HPDE6-E6E7 (cell line): Measurements from ENCODE around the gene OR52N5.
A peak's percentile ranks its signal among the peaks of the same experiment; 100 is the strongest.

Experiments
- DNase-seq: peaks from one replicate; pipeline ENCODE4 v3.0.0; 2011; ENCODE audit warnings: missing footprints; ENCODE audit errors: extremely low spot score

Gene OR52N5

GRCh38 chr11:5783255-5783654, at the start of gene OR52N5:
TSS of gene OR52N5 (minus strand) at chr11:5783355. CDS start at chr11:5778634, 4,721 bp downstream.
- DNase-seq = no peak

- DNase-seq = no peak
Measured at GRCh38 chr11:5831196-5831829, 48.2 kb upstream of the OR52N5 start.

- DNase-seq = no peak
Measured at GRCh38 chr11:5818245-5818886, 35.2 kb upstream of the OR52N5 start.

DNA sequence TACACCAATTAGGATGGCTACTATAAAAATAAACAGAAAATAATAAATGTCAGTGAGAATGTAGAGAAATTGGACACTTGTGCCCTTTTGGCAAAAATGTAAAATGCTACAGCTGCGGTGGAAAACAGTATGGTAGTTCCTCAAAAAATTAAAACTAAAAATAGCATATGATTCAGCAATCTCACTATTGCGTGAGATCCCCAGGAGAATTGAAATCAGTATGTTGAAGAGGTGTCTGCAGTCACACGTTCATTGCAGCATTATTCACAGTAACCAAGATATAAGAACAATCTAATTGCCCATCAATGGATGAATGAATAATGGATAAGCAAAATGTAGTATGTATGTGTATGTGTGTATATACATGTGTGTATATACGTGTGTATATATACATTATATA, 32.4 kb upstream of the OR52N5 start:
- no peak for DNase-seq

DNA sequence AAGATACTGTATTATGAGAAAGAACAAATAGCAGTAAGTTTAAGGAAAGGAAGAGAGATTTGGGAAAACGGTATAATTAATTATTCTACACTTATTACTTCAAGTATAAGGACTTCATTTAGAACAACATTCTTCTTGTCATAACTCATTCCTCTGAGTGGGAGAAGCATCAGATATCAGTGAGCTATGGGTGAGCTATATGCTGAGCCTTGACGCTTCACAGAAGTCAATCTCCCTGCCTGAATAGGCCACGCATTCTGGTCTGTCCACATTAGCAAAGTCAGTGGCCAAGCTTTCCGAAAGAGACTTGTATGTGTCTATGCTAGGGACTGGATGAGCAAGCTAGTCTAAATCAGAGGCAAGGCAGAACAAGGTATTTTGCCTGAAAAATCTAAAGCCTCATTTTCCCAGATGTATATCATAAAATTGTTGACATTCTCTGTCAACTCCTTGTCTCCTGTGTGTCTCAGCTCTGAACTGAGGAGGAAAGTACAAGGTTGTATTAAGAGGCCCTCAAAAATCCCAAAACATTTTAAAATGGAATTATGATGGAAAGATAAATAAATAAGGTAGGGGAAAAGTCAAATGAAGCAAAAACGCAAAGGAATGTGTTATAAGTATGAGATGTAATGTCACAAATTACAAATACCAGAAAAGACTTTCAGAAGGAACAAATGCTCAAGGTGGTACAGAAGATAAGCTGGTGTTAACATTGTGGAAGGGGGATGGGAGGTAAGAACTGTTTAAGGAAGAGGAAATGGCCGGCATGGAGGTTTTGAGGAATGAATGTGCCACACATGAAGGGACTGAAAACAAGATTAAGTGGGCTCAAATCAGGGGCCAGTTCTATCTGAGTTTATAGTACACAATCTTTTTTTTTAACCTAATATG, 27.0 kb upstream of the OR52N5 start:
- DNase-seq = no peak

DNA sequence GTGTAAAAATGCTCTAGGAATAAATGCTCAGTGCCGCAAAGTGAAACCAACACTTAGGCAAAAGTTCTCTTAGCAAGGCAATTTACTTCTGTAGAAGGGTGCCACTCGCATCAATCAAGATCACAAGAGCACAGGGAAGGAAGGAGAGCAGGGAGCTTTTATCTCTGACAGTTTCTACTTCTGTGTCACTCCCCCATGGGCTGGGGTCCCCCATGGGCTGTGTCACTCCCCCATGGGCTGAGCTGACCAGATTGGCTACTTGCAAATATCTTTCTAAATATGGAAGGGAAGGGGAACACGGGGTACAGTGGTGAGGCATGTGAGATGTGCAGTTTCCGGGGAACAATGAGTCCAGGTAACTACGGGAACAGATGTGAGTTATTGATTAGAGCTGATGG, 26.0 kb upstream of the OR52N5 start:
- no peak for DNase-seq

GRCh38 chr11:5808500-5809121, 25.5 kb upstream of the OR52N5 start, which contains the start of gene OR52N2:
TSS of gene OR52N2 (plus strand) at chr11:5808924. CDS start at chr11:5820336, 11,412 bp downstream.
- DNase-seq = peak; percentile 32

GRCh38 chr11:5807580-5807979, 24.4 kb upstream of the OR52N5 start:
- no peak for DNase-seq

- no peak for DNase-seq
Measured at GRCh38 chr11:5803982-5804381, 20.8 kb upstream of the OR52N5 start.

- no peak for DNase-seq
Measured at GRCh38 chr11:5796541-5796940, 13.4 kb upstream of the OR52N5 start.

- DNase-seq = no peak
Measured at GRCh38 chr11:5791165-5791564, 8.0 kb upstream of the OR52N5 start, which contains the start of gene OR52N1. TSS of gene OR52N1 (minus strand) at chr11:5791265. CDS start at chr11:5788816, 2,449 bp downstream.

DNA sequence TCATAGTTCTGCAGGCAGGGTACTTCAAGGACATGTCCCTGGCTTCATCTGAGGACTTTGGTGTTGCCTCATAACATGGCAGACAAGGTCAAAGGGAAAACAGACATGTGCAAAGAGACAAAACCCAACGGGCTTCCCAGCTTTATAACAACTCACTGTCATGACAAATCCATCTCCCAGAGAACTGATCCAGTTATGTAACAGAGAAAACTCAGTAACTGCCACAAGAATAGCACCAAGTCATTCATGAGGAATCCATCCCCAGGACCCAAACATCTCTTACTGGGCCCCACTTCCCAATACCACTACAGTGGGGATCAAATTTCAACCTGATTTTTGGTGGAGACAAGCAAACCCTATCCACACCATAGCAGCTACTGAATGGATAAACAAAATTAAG, 16.1 kb downstream of the OR52N5 start:
- no peak for DNase-seq

DNA sequence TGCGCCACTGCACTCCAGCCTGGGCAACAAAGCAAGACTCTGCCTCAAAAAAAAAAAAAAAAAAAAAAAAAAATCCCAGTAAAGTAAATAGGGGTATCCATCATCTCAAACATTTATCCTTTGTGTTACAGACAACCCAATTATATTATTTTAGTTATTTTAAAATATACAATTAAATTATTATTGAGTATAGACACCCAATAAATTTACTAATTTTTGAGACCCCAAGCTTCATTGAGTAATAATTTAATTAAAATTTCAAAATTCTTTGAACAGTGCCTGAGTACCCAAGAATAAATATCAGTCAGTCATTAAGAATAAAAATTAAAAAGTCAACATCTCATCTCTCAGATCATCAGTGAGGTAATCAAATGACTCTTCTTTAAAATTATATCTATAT, 29.2 kb downstream of the OR52N5 start, which contains the start of gene OR52N4:
OR52N4 (plus strand) TSS at position 301 of the 400 bp plus-strand sequence. CDS start 498 bp downstream, outside the sequence.
- DNase-seq = no peak

DNA sequence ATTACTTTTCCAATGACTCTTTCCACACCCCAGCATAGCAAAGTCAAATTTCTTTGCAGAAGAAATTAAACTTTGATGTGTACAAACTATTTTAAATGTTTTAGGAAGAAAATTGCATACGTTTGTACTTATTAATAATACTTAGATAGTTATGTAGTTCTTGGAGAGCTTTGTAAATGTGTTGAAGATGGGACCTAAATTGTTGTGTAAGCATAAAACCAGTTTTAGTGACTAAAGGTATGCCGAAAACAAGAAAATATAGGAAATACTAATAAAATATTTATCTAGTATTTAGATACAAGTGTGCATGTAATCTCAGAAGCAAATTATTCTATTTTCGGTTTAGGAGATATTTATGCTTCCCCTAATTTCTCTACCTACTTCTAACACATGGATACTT, 33.3 kb downstream of the OR52N5 start:
- DNase-seq = no peak

GRCh38 chr11:5746614-5747013, 36.5 kb downstream of the OR52N5 start:
- no peak for DNase-seq

DNA sequence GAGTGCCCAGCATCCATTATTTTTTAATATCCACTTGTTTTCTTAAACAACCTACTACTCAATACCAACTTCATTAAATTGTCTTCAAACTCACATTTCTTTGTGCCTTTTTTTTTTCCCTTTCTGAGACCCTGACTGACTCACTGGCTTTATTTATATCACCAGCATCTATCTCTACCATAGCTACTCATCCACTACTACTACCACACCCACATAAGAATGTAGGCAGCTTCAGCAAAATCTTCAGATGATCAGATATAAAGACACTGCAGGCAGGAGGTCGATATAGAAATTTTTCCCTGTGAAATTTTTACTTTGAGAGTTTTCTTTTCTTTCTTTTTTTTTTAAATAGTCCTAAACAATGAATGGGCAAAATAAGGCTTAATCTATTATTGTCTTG, 44.7 kb downstream of the OR52N5 start:
- no peak for DNase-seq

DNA sequence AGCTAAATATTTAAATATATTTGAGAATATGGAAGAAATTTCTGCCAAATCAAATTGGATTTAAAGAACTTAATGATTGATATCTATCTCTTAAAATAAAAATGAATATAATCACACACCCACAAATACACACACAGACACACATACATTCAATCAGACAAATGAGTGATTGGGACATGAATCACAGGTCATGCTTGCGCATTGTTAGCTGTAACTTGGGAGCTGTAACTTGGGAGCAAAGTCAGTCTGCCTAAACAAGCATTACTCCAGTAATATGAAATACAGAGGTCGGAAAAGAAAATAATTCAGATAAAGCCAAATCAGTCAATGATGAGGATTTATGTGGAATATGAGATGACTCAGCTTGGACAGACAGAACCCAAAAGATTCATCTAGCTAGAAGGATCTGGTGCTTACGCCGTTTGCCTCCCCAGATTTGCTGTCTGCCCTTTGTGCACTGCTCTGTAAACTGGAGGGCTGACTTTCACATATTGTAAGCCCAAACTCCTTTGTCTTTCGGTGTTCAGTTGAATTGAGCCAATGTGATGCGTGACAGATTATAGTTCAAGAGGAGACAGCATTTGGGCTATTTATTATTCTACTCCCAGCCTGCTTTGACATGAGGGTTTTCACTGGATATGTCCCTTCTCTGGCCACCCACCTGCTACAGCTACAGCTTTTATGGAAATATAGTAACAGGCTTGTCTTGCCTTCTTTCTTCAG, 45.3 kb downstream of the OR52N5 start:
- DNase-seq = no peak

DNA sequence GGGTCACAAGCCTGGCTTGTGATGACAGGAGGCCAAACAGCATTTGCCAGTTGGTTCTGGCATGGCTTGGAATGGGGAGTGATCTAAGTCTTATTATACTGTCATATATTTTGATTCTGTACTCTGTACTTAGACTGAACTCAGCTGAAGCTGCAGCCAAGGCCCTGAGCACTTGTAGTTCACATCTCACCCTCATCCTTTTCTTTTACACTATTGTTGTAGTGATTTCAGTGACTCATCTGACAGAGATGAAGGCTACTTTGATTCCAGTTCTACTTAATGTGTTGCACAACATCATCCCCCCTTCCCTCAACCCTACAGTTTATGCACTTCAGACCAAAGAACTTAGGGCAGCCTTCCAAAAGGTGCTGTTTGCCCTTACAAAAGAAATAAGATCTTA, 46.1 kb downstream of the OR52N5 start:
- DNase-seq = no peak

DNA sequence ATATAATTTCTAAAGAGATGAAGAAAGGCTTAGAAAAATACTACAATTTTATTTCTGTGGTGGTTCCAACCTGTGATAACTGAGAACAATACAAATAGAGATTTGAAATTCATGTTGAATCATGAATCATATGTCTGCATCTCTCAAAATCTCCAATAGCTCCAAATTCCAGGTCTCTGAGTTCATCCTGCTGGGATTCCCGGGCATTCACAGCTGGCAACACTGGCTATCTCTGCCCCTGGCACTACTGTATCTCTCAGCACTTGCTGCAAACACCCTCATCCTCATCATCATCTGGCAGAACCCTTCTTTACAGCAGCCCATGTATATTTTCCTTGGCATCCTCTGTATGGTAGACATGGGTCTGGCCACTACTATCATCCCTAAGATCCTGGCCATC, 46.8 kb downstream of the OR52N5 start, which contains the start of gene OR56B1:
OR56B1 (plus strand) TSS at position 53 of the 400 bp plus-strand sequence; CDS start at position 122, 69 bp downstream.
- no peak for DNase-seq

GRCh38 chr11:5727691-5728090, 55.5 kb downstream of the OR52N5 start:
- no peak for DNase-seq

GRCh38 chr11:5726351-5726750, 56.8 kb downstream of the OR52N5 start:
- DNase-seq = no peak
